GM23338 (cell line): Measurements from ENCODE around the gene PCDHB16.

ENCODE experiments used
- CREB1 ChIP-seq: fragments of 250-450 bp; sonication (Bioruptor Pico); IDR thresholded peaks from 2 replicates; pipeline ENCODE4 v1.5.0; 2020; ENCODE audit warnings: low read depth, mild to moderate bottlenecking, moderate library complexity
- CTCF ChIP-seq, 2 experiments: fragments of 200-600 bp in 1 of 2; sonication (generic) in 1 of 2; conservative IDR thresholded peaks; 2 replicates each; pipeline versions ENCODE4 v1.5.1 to v1.6.1; 2016 to 2017; ENCODE audit warnings: antibody characterized with exemption in 2 of 2, low read depth in 2 of 2, mild to moderate bottlenecking in 2 of 2, moderate library complexity in 1 of 2
- EZH2 ChIP-seq: fragments of 200-600 bp; sonication (generic); IDR thresholded peaks from one replicate; pipeline ENCODE4 v1.8.0; 2017; ENCODE audit warnings: antibody characterized with exemption, mild to moderate bottlenecking, low read depth; ENCODE audit not compliant: unreplicated experiment
- EZH2phosphoT487 ChIP-seq: fragments of 200-600 bp; sonication (generic); IDR thresholded peaks from one replicate; pipeline ENCODE4 v1.8.1; 2018; ENCODE audit warnings: antibody characterized with exemption; ENCODE audit not compliant: unreplicated experiment
- POLR2AphosphoS5 ChIP-seq: IDR thresholded peaks from 2 replicates; pipeline ENCODE4 v1.6.1; 2016; ENCODE audit warnings: antibody characterized with exemption, low read depth
- REST ChIP-seq: IDR thresholded peaks from one replicate; pipeline ENCODE4 v1.6.1; 2018; ENCODE audit warnings: antibody characterized with exemption; ENCODE audit not compliant: unreplicated experiment
- STAT1 ChIP-seq: IDR thresholded peaks from one replicate; pipeline ENCODE4 v1.6.1; 2016; ENCODE audit warnings: antibody characterized with exemption; ENCODE audit not compliant: unreplicated experiment
- ZNF331 ChIP-seq: fragments of 250-450 bp; sonication (Bioruptor Pico); IDR thresholded peaks from 2 replicates; pipeline ENCODE4 v1.5.0; 2020; ENCODE audit warnings: low read depth, mild to moderate bottlenecking, moderate library complexity
- TF ChIP-seq, protein P1 (sequence below): IDR thresholded peaks from 2 replicates; pipeline ENCODE4 v1.6.1; 2016; ENCODE audit warnings: antibody characterized with exemption

DNA sequence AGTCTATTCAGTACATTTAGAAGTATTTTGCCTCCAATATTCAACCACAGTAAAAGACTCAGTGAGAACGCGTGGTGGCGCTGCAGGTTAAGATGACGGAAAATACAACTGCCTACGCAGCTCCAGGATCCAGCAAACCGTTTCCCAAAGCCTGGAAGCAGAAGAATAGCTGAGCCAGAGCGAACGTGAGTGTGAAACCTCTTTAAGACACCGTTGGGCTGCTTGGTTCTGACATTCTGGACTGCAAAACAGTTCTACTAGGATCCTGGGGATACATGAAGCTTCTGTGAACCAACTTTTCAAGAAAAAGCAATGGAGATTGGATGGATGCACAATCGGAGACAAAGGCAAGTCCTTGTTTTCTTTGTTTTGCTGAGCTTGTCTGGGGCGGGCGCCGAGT lies at the start of gene PCDHB16:
- TF ChIP-seq CTCF (conservative IDR thresholded peaks at IDR 0.05; ENCODE audit: low read depth in 2 of 2) (peak; percentile 83 to 85), CREB1 (CRISPR knock-in tag) (peak; percentile 69), EZH2phosphoT487 (no peak), EZH2 (no peak), POLR2AphosphoS5 (no peak), ZNF331 (CRISPR knock-in tag) (no peak), REST (no peak), STAT1 (no peak)
- TF ChIP-seq, protein P1, sequence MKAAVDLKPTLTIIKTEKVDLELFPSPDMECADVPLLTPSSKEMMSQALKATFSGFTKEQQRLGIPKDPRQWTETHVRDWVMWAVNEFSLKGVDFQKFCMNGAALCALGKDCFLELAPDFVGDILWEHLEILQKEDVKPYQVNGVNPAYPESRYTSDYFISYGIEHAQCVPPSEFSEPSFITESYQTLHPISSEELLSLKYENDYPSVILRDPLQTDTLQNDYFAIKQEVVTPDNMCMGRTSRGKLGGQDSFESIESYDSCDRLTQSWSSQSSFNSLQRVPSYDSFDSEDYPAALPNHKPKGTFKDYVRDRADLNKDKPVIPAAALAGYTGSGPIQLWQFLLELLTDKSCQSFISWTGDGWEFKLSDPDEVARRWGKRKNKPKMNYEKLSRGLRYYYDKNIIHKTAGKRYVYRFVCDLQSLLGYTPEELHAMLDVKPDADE = no peak
